IMR-90 (cell line): Measurements from ENCODE around the gene GABBR2.

Experiments
- BHLHE40 ChIP-seq: fragments of 150-350 bp; IDR thresholded peaks from 2 replicates; pipeline ENCODE4 v1.6.1; 2016; ENCODE audit warnings: mild to moderate bottlenecking, low read depth, low read length
- CEBPB ChIP-seq: IDR thresholded peaks from 2 replicates; pipeline ENCODE4 v1.6.1; 2012; ENCODE audit warnings: low read depth, low read length, improper control_type of control experiment
- MAFK ChIP-seq: IDR thresholded peaks from 2 replicates; pipeline ENCODE4 v1.6.1; 2012; ENCODE audit warnings: low read depth, low read length, improper control_type of control experiment
- MAZ ChIP-seq: IDR thresholded peaks from 2 replicates; pipeline ENCODE4 v1.6.1; 2012; ENCODE audit warnings: low read depth, mild to moderate bottlenecking, low read length, improper control_type of control experiment, moderate library complexity, borderline replicate concordance
- MXI1 ChIP-seq: IDR thresholded peaks from 2 replicates; pipeline ENCODE4 v1.6.1; 2012; ENCODE audit warnings: low read depth, mild to moderate bottlenecking, low read length, moderate library complexity, borderline replicate concordance
- POLR2A ChIP-seq: IDR thresholded peaks from 2 replicates; pipeline ENCODE4 v1.6.1; 2012; ENCODE audit warnings: mild to moderate bottlenecking, low read depth, low read length
- RAD21 ChIP-seq: IDR thresholded peaks from 2 replicates; pipeline ENCODE4 v1.6.1; 2012; ENCODE audit warnings: low read length, improper control_type of control experiment
- RCOR1 ChIP-seq: IDR thresholded peaks from 2 replicates; pipeline ENCODE4 v1.6.1; 2012; ENCODE audit warnings: mild to moderate bottlenecking, low read length, improper control_type of control experiment; ENCODE audit not compliant: insufficient replicate concordance
- RFX5 ChIP-seq: IDR thresholded peaks from 2 replicates; pipeline ENCODE4 v1.8.0; 2012; ENCODE audit warnings: low read depth, mild to moderate bottlenecking, low read length, moderate library complexity
- SMC3 ChIP-seq: fragments of 150-350 bp; IDR thresholded peaks from 2 replicates; pipeline ENCODE4 v1.6.1; 2016; ENCODE audit warnings: low read depth, mild to moderate bottlenecking, antibody characterized with exemption, low read length, moderate library complexity
- TF ChIP-seq, protein P1 (sequence below): conservative IDR thresholded peaks from 2 replicates; pipeline ENCODE4 v1.5.1; 2012; ENCODE audit warnings: mild to moderate bottlenecking, low read depth, low read length, improper control_type of control experiment
- TF ChIP-seq, protein P2 (sequence below): fragments of 150-350 bp; IDR thresholded peaks from 2 replicates; pipeline ENCODE4 v1.6.1; 2017; ENCODE audit warnings: mild to moderate bottlenecking, antibody characterized with exemption, low read length, low read depth
- TF ChIP-seq, protein P3 (sequence below): fragments of 150-350 bp; IDR thresholded peaks from 2 replicates; pipeline ENCODE4 v1.6.1; 2016; ENCODE audit warnings: low read depth, mild to moderate bottlenecking, low read length, moderate library complexity, borderline replicate concordance

DNA sequence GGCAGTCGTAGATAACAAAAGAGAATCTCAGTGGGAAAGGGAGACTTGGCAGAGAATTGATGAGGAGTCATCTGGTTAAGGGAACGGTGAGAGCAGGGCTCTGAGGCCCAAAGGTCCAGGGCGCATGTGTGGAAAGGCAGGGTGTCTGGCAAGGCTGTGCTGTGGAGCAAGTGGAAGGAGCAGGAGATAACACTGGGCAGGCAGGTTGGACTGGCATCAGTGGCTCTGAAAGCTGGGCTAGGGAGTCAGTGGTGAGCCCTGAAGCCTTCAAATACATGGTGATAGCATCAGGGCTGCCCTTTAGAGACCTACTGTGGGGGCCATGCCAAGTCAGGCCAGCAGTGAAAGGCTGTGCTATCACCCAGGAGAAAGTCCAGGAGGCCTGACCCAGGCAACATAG is 131.3 kb downstream of the GABBR2 start:
- TF ChIP-seq, protein P1, sequence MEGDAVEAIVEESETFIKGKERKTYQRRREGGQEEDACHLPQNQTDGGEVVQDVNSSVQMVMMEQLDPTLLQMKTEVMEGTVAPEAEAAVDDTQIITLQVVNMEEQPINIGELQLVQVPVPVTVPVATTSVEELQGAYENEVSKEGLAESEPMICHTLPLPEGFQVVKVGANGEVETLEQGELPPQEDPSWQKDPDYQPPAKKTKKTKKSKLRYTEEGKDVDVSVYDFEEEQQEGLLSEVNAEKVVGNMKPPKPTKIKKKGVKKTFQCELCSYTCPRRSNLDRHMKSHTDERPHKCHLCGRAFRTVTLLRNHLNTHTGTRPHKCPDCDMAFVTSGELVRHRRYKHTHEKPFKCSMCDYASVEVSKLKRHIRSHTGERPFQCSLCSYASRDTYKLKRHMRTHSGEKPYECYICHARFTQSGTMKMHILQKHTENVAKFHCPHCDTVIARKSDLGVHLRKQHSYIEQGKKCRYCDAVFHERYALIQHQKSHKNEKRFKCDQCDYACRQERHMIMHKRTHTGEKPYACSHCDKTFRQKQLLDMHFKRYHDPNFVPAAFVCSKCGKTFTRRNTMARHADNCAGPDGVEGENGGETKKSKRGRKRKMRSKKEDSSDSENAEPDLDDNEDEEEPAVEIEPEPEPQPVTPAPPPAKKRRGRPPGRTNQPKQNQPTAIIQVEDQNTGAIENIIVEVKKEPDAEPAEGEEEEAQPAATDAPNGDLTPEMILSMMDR, result no peak
- TF ChIP-seq POLR2A (no peak), RAD21 (no peak), MXI1 (no peak), SMC3 (no peak), BHLHE40 (no peak), MAFK (no peak), CEBPB (no peak), RCOR1 (no peak), MAZ (no peak), RFX5 (no peak)
- TF ChIP-seq, protein P2, sequence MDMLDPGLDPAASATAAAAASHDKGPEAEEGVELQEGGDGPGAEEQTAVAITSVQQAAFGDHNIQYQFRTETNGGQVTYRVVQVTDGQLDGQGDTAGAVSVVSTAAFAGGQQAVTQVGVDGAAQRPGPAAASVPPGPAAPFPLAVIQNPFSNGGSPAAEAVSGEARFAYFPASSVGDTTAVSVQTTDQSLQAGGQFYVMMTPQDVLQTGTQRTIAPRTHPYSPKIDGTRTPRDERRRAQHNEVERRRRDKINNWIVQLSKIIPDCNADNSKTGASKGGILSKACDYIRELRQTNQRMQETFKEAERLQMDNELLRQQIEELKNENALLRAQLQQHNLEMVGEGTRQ, result no peak
- TF ChIP-seq, protein P3, sequence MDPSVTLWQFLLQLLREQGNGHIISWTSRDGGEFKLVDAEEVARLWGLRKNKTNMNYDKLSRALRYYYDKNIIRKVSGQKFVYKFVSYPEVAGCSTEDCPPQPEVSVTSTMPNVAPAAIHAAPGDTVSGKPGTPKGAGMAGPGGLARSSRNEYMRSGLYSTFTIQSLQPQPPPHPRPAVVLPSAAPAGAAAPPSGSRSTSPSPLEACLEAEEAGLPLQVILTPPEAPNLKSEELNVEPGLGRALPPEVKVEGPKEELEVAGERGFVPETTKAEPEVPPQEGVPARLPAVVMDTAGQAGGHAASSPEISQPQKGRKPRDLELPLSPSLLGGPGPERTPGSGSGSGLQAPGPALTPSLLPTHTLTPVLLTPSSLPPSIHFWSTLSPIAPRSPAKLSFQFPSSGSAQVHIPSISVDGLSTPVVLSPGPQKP, result no peak
